ENCODE measurements around the gene WWOX.

WWOX gene

GRCh38 chr16:79093554-79093967 lies 994.1 kb downstream of the WWOX start:
- peak; percentile 57 to 70 for DNase-seq

DNA sequence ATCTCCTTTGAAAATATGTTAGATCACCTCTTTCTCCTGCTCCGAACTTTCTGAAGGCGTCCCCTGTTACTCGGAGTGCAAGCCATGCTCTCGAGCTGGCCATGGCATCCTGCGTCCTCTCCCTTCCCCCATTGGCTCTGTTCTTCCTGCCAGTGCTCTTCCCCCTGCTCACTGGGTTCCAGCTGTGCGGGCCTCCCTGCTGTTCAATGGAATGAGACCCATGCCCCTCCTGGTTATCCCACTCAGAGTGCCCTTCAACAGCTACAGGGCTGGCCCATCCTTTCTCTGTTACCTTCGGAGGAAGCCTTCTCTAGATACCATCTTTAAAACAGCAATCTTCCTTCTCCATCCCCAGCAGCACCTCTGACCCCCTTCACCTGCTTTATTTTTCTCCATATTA lies 996.8 kb downstream of the WWOX start:
- no peak for DNase-seq

GRCh38 chr16:79097166-79097565 lies 997.7 kb downstream of the WWOX start:
- no peak for DNase-seq

DNA sequence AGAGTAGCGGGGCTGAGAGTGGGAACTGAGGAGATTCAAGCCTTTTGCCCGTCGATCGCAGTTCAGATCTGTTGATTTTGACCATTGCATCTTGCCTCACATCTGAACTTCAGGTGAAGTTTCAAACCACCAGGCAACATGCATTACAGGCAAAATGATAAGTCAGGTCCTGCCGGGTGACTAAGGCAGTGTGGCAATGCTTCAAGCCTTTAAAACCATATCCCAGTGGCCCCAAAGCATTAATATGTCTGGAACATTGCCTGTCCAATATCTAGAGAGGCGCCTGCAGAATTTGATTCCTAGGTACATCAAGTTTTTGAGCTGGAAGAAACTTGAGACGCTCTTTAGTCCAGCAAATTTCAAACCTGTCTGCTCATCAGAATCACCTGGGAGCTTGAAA lies 998.3 kb downstream of the WWOX start:
- no peak for DNase-seq

DNA sequence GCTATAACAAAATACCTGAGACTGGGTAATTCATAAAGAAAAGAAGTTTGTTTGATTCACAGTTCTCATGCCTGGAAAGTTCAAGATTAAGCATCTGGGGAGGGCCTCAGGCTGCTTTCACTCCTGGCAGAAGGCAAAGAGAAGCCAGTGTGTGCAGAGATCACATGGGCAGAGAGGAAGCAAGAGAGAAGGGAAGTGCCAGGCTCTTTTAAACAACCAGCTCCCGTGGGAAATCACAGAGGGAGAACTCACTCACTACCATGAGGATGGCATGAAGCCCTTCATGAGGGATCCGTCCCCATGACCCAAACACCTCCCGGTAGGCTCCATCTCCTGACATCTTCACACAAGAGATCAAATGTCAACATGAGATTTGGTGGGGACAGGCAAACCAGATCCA lies 999.5 kb downstream of the WWOX start:
- no peak for DNase-seq

- no peak for DNase-seq
Observed at GRCh38 chr16:79099716-79100115, 1000.3 kb downstream of the WWOX start.

GRCh38 chr16:79100447-79100846 lies 1001.0 kb downstream of the WWOX start:
- DNase-seq: no peak

DNA sequence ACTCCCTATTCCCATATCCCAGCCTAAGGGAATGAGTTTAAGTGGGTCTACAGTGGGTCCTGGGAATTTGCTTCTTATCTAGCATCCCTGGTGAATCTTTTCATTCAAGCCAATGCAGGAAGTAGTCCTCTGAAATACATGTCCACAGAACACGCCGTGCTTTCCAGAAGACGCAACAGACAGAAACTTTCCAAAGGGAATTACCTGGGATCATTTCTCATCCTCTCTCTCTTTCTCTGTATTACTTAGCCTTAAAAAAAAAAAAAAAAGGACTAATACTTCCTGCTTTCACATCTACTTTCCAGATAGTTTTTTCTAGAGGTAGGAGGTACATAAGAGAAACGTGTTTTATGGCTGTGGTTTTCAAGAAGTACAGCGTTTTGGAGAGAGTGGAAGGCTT lies 1002.0 kb downstream of the WWOX start:
- DNase-seq: no peak

- no peak for DNase-seq
Observed at GRCh38 chr16:79104567-79104966, 1005.1 kb downstream of the WWOX start.

- no peak for DNase-seq
Observed at GRCh38 chr16:79107301-79107700, 1007.8 kb downstream of the WWOX start.

GRCh38 chr16:79109771-79110170 lies 1010.3 kb downstream of the WWOX start:
- DNase-seq: no peak

DNA sequence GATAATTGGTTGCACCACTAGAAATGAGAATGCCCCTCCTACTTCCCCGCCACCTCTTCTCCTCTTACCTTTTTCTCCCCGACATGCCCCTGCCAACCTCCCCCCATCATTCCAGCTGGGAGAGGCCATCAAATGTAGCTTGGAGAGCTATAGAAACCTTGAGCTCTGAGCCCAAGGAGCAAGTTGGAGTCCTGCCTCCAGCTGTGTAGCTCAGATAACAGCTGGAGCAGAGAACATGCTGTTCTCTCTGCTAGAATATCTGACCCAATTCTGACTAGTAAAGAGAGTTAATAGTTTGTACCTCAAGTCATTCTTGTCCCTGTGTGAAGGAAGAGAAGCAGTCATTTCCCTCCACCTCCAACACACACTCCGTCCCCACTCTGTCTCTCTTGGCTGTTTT lies 1010.8 kb downstream of the WWOX start:
- DNase-seq: no peak

DNA sequence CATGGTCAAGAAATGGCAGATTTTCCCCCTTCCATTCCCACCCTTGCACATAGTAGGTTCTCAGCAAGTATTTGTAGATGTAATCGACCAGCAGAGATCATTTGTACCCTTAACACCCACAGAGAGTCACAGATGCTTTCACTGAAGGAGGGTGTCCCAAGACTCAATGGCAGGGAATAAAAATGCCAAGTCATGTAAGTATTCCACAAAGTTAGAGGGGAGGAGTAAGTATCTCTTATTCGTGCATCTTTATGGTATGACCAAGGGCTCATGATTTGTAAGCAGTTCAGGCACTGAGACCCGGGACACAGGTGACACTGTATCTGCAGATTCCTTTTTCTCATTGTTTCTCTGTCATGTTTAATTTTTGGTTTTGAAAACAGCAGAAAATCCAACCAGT lies 1011.5 kb downstream of the WWOX start:
- no peak for DNase-seq

GRCh38 chr16:79112462-79112861 lies 1013.0 kb downstream of the WWOX start:
- DNase-seq: no peak

DNA sequence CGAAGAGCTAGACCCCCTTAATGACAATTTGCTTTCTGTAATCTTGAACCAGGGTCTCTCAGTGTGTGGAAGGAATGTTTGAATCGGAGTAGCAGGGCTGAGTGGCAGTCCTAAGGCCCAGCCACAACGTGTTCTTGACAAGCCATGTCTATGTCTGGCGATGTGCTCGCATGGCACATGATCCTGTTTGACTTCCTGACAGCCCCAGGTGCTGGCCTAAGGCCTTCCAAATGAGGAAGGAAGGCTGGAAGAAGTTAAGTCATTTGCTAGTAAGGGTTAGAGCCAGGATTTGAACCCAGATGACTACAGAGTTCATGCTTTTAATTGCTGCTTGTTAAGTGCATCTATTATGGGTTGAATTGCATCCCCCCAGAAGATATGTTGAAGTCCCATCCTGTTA lies 1014.4 kb downstream of the WWOX start:
- DNase-seq: no peak

- no peak for DNase-seq
Observed at GRCh38 chr16:79114759-79115158, 1015.3 kb downstream of the WWOX start.

DNA sequence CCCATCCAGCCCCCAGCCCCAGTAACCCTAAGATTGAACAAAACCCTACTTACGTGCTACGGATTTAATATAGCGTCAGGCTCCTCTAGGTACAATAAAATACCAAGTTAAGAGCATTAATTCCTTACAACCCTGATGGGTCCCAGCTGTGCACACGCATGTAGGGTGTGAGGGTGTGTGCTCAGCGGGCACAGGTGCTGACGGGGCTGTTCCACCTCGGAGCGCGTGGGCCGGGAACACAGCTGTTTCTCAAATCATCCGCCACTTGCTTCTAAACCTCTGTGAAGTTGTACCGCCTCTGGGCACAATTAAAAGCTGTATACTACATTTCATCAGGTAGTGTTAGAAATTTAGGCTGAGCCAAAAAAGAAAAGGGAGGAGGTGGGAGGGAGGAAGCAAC lies 1022.5 kb downstream of the WWOX start:
- no peak for DNase-seq

DNA sequence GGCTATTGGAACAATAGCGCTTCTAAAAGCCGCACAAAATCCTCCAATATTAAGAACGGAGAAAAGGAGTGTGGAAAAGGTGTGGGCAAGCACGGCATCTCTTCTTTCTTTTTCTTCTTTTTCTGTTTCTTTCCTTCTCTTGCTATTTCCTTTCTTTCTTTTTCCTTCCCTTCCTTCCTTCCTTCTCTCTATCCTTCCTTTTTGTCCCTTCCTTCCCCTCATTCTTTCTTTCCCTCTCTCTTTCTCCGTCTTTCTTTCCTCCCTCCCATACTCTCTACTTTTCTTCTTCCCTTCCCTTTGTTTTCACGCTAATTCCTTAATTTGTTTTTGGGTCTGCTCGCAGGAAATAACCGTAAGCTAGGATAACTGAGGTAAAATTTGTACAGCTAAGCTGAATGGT lies 1022.9 kb downstream of the WWOX start:
- no peak for DNase-seq

DNA sequence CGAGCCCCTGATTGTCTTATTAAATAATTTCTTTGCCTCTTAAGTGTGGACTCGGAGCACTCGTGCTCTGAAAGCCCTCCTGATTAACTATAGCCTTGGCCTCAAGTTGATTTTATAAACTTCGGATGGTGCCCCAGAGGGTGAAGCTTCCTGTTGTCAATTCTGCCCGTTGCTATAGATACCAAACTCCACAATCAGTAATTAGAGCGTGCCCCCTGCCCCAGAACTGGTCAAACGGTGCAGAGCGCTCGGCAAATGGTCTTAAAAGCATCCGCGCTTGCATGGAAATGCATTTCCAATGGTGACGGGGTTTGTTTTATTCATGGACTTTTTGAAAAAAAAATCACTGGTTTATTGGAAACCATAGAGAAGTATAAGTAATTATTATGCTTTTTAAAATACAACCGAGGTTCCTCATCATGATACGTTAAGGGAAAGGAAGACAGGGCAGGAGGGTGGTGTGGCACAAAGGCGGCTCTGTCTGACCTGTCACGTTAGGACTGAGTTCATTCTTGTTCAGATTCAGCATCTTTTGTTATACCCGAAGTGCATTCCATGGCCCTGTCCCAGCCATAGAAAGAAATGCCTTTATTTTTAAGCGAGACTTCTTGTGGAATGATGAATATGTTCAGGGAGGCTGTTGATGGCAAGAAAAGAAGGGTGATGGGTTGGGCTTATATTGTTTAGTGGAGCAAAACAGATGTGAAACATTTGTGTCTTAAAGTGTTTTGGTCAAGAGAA lies 1024.7 kb downstream of the WWOX start:
- DNase-seq: no peak

- DNase-seq: no peak
Observed at GRCh38 chr16:79127766-79128165, 1028.3 kb downstream of the WWOX start.

DNA sequence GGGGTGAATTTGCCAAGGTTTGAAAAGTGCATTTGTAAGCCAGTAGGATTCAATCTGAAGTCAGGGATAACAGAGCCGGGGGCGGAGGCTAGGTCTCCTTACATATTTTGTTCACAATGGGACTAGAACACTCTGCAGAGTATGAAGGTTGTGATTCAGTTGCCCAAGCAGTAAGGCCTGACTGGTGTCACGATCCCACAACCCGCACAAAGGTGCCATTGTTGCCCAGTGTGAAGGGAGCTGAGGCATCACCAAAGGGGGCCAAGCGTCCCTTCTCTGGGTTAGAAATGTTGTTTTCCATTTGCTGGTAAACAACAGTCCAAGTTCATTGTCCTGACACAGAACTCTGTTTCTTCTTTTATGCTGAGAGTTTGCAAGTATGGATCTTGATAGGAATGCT lies 1029.3 kb downstream of the WWOX start:
- no peak for DNase-seq

DNA sequence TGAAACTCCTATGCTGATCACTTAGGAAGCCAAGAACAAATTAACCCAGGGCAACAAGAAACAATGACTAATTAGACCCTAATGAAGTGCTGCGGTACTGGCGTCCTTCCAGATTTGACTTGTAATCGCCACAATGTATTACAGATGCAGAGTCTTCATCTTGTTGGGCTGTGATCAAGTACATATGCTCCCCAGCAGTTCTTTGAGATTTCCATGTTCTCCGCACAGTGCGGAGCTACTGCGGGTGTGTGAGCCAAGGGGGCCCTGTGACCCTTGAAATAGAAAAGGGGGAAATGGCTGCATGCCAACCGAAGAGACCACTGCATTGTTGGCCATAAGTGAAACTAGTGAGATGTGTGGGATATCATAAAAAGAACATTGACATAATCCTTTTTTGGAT lies 1031.2 kb downstream of the WWOX start:
- DNase-seq: no peak

DNA sequence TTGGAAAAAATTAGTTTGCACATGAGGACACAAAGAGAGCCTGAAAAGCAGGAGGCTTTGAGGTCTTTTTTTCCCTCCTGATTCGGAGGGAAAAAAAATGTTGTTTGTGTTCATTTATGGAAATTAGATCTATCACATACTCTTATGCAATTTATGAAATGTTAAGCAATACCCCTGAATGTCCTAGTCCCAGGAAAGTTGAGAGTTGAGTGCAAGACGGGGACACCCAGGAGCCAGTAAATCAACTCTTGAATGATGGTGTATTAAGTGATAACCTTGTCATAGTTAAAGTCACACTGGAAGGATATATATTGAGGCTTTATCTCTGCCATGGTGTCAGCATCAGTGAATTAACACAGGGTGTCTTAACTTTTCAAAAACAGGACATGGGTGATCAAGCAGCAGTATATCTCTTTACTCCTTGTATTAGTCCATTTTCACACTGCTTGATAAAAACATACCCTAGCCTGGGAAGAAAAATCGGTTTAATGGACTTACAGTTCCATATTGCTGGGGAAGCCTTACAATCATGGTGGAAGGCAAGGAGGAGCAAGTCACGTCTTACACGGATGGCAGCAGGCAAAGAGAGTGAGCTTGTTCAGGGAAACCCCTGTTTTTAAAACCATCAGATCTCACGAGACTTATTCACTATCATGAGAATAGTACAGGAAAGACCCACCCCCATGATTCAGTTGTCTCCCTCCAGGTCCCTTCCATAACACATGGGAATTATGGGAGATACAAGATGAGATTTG lies 1032.0 kb downstream of the WWOX start:
- DNase-seq: no peak

DNA sequence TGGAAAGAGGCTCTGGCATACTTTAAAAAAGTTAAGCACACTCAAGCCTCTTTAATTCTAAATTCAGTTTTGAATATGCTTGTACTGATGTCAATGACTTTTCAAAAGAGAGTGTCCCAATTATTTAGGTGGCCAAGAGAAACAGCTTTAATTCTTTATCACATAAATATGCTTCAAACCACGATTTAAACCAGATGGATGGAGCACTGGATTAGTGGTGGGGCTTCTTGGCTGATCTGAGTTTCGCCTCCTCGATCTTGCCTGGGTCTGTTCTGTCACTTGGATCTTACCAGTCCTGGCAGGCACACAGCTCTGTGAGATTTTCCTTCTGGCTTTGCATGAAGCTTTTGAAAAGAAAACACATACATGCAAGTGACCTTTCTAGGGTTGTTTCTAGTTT lies 1033.2 kb downstream of the WWOX start:
- no peak for DNase-seq

DNA sequence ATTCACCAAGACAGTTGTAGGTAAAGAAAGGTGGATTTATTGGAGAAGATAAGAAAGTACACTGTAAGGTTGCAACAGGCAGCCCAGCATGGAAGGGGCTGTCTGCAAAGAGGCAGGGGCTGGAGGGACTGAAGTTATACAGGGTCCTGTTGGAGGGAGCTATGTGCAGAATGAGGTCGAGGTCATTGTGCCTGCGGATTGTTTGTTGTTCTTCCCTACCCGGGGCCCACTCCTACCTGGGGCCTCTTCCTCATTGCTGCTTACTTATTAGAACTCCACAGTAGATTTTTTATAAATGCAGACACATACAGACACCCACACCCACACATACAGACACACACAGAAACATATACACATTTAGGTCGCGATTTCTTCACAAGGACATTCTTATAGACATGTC lies 1034.8 kb downstream of the WWOX start:
- no peak for DNase-seq
